Jurkat, Clone E6-1 (cell line): ENCODE data around the gene CTNNB1.

Source experiments
- DNase-seq: peaks from one replicate; pipeline ENCODE4 v3.0.0-alpha.2; 2011; ENCODE audit warnings: low read depth, low spot score
- H3K4me3 ChIP-seq: 2 replicates; pipeline ENCODE4 v1.5.1; 2011; ENCODE audit warnings: mild to moderate bottlenecking, low read length, control low read depth, moderate library complexity

CTNNB1 gene

GRCh38 chr3:41286305-41286704, 87.0 kb downstream of the CTNNB1 start:
- H3K4me3 ChIP-seq = no peak overlapping the region
- DNase-seq = no peak

GRCh38 chr3:41288785-41289184, 89.5 kb downstream of the CTNNB1 start:
- no peak overlapping the region for H3K4me3 ChIP-seq
- DNase-seq = no peak
